ENCODE data around the gene KRT1.

KRT1 gene

DNA sequence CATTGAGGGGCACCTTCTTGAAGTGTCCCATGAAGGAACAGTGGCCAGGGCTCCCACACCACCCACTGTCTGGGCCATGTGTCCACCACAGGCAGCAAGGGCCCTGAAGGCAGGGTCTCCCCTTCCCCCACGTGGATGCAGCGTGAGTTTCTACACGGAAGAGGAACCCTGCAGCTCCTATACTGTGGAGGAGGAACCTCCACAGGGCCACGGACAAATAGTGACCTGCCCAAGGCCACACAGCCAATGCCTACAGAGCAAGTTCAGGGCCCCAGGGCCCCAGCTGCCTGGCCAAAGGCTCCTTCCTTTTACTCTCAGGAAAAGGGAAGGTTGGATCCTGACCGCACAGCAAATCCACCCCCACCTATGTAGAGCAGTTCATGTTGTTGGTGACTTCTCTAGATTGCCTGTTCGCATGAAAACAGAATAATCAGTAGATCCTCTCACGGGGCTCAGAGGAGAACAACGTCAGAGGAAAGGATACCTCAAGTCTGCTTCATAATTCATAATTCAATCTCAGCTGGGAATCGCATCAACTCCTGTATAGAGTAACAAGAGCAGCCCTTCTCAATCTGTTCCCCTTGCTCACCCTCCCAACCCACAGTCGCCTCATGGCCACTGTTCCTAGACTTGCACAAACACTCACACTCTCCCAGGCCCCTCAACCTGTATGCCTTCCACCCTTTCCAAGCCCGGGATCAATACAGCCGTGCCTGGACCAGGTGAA is 50.8 kb downstream of the KRT1 start (continued):
- TF ChIP-seq TSHZ1 (tag by site-specific recombination; IDR thresholded peaks at IDR 0.05; ENCODE audit: borderline replicate concordance) (no peak), GLIS2 (tag by site-specific recombination; IDR thresholded peaks at IDR 0.05) (no peak), ZNF521 (tag by site-specific recombination; IDR thresholded peaks at IDR 0.05) (no peak), RBAK (tag by site-specific recombination; IDR thresholded peaks at IDR 0.05) (no peak), MZF1 (tag by site-specific recombination; IDR thresholded peaks at IDR 0.05; ENCODE audit: borderline replicate concordance) (no peak), ZNF148 (tag by site-specific recombination; IDR thresholded peaks at IDR 0.05; ENCODE audit: borderline replicate concordance) (no peak), ZNF274 (IDR thresholded peaks at IDR 0.05; ENCODE audit: low read length) (no peak), ZNF274 (tag by site-specific recombination; IDR thresholded peaks at IDR 0.05; ENCODE audit: borderline replicate concordance) (no peak), ZNF76 (tag by site-specific recombination; IDR thresholded peaks at IDR 0.05; ENCODE audit: borderline replicate concordance, low read depth) (no peak), ZFP41 (tag by site-specific recombination; IDR thresholded peaks at IDR 0.05; ENCODE audit: borderline replicate concordance) (no peak), ZEB2 (tag by site-specific recombination; IDR thresholded peaks at IDR 0.05) (no peak)
- TF ChIP-seq, protein P1, sequence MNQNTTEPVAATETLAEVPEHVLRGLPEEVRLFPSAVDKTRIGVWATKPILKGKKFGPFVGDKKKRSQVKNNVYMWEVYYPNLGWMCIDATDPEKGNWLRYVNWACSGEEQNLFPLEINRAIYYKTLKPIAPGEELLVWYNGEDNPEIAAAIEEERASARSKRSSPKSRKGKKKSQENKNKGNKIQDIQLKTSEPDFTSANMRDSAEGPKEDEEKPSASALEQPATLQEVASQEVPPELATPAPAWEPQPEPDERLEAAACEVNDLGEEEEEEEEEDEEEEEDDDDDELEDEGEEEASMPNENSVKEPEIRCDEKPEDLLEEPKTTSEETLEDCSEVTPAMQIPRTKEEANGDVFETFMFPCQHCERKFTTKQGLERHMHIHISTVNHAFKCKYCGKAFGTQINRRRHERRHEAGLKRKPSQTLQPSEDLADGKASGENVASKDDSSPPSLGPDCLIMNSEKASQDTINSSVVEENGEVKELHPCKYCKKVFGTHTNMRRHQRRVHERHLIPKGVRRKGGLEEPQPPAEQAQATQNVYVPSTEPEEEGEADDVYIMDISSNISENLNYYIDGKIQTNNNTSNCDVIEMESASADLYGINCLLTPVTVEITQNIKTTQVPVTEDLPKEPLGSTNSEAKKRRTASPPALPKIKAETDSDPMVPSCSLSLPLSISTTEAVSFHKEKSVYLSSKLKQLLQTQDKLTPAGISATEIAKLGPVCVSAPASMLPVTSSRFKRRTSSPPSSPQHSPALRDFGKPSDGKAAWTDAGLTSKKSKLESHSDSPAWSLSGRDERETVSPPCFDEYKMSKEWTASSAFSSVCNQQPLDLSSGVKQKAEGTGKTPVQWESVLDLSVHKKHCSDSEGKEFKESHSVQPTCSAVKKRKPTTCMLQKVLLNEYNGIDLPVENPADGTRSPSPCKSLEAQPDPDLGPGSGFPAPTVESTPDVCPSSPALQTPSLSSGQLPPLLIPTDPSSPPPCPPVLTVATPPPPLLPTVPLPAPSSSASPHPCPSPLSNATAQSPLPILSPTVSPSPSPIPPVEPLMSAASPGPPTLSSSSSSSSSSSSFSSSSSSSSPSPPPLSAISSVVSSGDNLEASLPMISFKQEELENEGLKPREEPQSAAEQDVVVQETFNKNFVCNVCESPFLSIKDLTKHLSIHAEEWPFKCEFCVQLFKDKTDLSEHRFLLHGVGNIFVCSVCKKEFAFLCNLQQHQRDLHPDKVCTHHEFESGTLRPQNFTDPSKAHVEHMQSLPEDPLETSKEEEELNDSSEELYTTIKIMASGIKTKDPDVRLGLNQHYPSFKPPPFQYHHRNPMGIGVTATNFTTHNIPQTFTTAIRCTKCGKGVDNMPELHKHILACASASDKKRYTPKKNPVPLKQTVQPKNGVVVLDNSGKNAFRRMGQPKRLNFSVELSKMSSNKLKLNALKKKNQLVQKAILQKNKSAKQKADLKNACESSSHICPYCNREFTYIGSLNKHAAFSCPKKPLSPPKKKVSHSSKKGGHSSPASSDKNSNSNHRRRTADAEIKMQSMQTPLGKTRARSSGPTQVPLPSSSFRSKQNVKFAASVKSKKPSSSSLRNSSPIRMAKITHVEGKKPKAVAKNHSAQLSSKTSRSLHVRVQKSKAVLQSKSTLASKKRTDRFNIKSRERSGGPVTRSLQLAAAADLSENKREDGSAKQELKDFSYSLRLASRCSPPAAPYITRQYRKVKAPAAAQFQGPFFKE (tag by site-specific recombination; IDR thresholded peaks at IDR 0.05; ENCODE audit: borderline replicate concordance): no peak

DNA sequence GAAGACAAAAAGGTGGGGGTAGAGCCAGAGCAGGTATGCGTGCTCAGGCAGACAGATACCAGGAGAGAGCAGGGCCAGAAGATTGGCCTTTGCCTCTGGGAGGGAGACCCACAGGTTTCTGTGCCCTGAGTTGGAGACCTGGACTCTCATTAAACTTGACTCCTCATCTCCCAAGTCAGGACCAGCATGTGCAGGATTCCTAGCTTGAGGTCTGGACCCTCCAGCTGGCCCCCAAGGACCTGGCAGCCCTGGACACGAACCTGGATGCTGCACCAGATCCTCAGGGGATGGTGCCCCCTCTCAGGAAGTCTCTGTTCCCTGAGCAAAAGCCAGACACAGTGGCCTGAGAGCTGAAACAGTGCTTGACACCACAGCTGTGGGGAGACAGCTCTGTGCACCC is 51.4 kb downstream of the KRT1 start:
- no peaks in the 10 kb centered on the region for H3K36me3 ChIP-seq (ENCODE audit: control insufficient read depth in 2 of 2, insufficient read depth in 1 of 2, low read length in 2 of 2)
- no peaks in the 10 kb centered on the region for H3K9me3 ChIP-seq (ENCODE audit: control insufficient read depth, insufficient read depth, low read depth, low read length)
- no peak overlapping the region for H3K27ac ChIP-seq (ENCODE audit: extremely low read depth, low read depth, low read length)
- H3K4me3 ChIP-seq (ENCODE audit: low read depth, low read length): no peak overlapping the region
- no peaks in the 10 kb centered on the region; the same call in 1 of the 2 replicates for H3K4me1 ChIP-seq (ENCODE audit: control insufficient read depth, insufficient read depth, low read length)
- POLR2A ChIA-PET: no interaction called here
- CTCF ChIA-PET: interaction anchor here (1.1 kb wide), 1 partner anchor 256 kb away, joined by 3 read pairs; no protein-coding TSS in a partner anchor
- TF ChIP-seq ZNF133 (tag by site-specific recombination; IDR thresholded peaks at IDR 0.05): no peak
- no peak for TF ChIP-seq ZNF518A (tag by site-specific recombination; conservative IDR thresholded peaks at IDR 0.05; ENCODE audit: low read depth)
- TF ChIP-seq HOXD13 (CRISPR knock-in tag; IDR thresholded peaks at IDR 0.05; ENCODE audit: borderline replicate concordance): no peak
- TF ChIP-seq ZNF513 (tag by site-specific recombination; IDR thresholded peaks at IDR 0.05): no peak
